ENCODE data around the gene PSG4.
"Not testable (repeated sequence)": the region's sequence is repeated elsewhere in the genome, so short reads cannot be mapped to it uniquely, and the experiment has no call there.

Gene PSG4

GRCh38 chr19:43205471-43206105 is at the start of gene PSG4:
PSG4 (minus strand) TSS chr19:43205638; CDS start chr19:43205536, 102 bp downstream.
- DNase-seq (ENCODE audit: low read depth): not testable (repeated sequence)

- not testable (repeated sequence) for DNase-seq (ENCODE audit: low read depth)
Observed at GRCh38 chr19:43251428-43251827, 46.0 kb upstream of the PSG4 start.

GRCh38 chr19:43250296-43250695 is 44.9 kb upstream of the PSG4 start:
- not testable (repeated sequence) for DNase-seq (ENCODE audit: low read depth)

DNA sequence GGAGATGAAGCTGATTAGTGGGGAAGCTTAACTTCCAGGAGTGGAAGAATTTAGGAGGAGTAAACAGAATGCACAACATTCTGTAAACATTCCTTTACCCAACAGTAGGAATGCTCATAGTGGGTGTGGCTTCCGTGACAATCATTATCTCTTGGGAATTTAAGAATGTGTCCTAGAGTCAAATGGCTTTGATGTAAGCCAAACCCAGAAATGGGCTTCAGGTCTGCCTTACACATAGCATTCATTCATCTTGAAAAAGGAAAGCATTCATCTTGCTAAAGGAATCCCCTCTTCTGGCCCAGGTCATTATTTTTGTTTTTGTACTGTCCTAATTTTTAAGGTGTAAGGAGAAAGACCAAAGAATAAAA is 43.2 kb upstream of the PSG4 start:
- not testable (repeated sequence) for DNase-seq (ENCODE audit: low read depth)

DNA sequence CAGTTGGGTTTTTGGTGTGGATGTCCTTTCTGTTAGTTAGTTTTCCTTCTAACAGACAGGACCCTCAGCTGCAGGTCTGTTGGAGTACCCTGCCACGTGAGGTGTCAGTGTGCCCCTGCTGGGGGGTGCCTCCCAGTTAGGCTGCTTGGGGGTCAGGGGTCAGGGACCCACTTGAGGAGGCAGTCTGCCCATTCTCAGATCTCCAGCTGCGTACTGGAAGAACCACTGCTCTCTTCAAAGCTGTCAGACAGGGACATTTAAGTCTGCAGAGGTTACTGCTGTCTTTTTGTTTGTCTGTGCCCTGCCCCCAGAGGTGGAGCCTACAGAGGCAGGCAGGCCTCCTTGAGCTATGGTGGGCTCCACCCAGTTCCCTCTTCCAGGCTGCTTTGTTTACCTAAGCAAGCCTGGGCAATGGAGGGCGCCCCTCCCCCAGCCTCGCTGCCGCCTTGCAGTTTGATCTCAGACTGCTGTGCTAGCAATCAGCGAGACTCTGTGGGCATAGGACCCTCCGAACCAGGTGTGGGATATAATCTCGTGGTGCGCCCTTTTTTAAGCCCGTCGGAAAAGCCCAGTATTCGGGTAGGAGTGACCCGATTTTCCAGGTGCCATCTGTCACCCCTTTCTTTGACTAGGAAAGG is 41.9 kb upstream of the PSG4 start:
- not testable (repeated sequence) for DNase-seq (ENCODE audit: low read depth)

DNA sequence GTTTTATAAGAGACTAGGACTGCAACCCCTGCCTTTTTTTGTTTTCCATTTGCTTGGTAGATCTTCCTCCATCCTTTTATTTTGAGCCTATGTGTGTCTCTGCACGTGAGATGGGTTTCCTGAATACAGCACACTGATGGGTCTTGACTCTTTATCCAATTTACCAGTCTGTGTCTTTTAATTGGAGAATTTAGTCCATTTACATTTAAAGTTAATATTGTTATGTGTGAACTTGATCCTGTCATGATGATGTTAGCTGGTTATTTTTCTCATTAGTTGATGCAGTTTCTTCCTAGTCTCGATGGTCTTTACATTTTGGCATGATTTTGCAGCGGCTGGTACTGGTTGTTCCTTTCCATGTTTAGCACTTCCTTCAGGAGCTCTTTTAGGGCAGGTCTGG is 40.4 kb upstream of the PSG4 start:
- DNase-seq (ENCODE audit: low read depth): not testable (repeated sequence)

DNA sequence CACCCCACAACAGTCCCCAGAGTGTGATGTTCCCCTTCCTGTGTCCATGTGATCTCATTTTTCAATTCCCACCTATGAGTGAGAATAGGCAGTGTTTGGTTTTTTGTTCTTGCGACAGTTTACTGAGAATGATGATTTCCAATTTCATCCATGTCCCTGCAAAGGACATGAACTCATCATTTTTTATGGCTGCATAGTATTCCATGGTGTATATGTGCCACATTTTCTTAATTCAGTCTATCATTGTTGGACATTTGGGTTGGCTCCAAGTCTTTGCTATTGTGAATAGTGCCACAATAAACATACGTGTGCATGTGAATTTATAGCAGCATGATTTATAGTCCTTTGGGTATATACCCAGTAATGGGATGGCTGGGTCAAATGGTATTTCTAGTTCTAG is 36.8 kb upstream of the PSG4 start:
- not testable (repeated sequence) for DNase-seq (ENCODE audit: low read depth)

DNA sequence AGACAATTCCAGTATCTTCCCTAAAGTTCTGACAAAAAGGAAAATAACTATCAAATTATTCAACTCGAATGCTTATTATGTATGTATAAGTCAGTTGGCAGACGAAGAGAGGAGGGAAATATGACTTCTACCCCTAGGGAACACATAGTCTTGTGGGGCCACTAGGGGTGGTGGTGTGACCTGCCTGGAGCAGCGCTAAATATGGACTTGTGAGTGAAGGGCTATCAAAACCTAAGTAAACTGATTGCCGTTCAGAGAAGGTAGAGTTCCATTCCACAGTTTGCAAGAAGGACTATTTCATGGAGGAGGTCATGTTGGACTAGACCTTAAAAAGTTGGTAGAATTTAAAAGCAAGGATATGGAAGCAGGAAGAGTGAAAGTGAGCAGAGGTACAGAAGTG is 32.8 kb upstream of the PSG4 start:
- DNase-seq (ENCODE audit: low read depth): not testable (repeated sequence)

GRCh38 chr19:43235686-43236085 is 30.2 kb upstream of the PSG4 start:
- DNase-seq (ENCODE audit: low read depth): not testable (repeated sequence)

- DNase-seq (ENCODE audit: low read depth): no peak
Observed at GRCh38 chr19:43229315-43229714, 23.9 kb upstream of the PSG4 start.

- DNase-seq (ENCODE audit: low read depth): not testable (repeated sequence)
Observed at GRCh38 chr19:43228730-43229129, 23.3 kb upstream of the PSG4 start.

- DNase-seq (ENCODE audit: low read depth): not testable (repeated sequence)
Observed at GRCh38 chr19:43226986-43227385, 21.5 kb upstream of the PSG4 start.

- no peak for DNase-seq (ENCODE audit: low read depth)
Observed at GRCh38 chr19:43224855-43225253, 19.4 kb upstream of the PSG4 start.

DNA sequence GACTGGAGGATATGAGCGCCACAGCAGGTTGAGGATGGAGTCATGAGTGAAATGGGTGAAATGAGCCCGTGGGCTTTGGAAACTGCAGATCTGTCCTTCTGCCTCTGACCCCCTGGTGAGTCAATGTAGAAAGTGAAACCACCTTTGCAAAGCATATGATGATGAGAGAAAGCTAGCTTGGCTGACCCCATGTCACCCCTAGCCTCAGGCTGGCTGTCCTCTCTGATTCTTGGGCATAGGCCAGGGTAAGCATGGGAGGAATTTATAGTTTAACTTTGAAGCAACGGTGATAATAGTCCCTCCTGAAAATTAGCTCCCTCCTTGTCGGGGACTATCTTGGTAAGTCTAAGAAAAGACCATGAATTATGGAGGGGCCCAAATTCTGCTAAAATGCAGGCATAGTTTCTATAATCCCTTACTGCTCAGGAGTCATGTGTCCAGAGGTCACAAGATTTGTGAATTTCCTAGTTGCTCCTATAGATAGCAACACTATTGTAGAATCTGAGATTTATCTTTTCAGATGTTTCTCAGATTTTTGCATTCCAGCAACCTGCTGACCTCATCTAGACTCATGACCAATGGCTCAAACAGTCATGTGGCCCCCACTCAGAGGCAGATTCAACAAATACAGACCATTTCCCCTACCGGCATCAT is 18.9 kb upstream of the PSG4 start:
- DNase-seq (ENCODE audit: low read depth): not testable (repeated sequence)

DNA sequence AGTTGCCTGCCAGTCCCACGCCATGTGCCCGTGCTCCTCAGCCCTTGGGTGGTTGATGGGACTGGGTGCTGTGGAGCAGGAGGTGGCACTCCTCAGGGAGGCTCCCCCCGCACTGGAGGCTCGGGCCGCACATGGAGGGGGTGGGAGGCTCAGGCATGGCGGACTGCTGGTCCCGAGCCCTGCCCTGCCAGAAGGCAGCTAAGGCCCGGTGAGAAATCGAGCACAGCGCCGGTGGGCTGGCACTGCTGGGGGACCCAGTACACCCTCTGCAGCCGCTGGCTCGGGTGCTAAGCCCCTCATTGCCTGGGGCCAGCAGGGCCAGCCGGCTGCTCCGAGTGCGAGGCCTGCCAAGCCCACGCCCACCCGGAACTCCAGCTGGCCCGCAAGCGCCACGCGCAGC is 16.5 kb upstream of the PSG4 start:
- not testable (repeated sequence) for DNase-seq (ENCODE audit: low read depth)

- not testable (repeated sequence) for DNase-seq (ENCODE audit: low read depth)
Observed at GRCh38 chr19:43219136-43219535, 13.7 kb upstream of the PSG4 start.

GRCh38 chr19:43215881-43216280 is 10.4 kb upstream of the PSG4 start:
- not testable (repeated sequence) for DNase-seq (ENCODE audit: low read depth)

DNA sequence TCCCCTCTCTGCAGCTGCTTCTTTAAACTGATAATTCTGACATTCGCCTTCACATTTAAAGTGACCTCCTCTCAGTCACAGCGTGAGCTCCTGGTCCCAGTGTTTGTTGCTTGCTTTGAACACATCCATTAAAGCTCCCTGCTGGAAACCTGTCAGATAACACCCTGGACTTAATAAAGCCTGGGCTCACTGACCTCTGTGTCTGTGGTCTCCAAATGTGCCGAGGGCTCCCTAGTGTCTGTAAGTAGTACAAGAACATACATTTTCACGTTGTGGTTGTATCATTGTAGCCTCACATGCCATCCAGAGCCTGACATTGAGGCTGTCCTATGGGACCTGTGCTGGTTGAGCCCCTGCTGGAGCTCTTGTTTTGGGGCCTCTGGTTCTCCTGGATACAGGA is 2.6 kb upstream of the PSG4 start:
- DNase-seq (ENCODE audit: low read depth): no peak

GRCh38 chr19:43207174-43207573 is 1.7 kb upstream of the PSG4 start:
- DNase-seq (ENCODE audit: low read depth): not testable (repeated sequence)

GRCh38 chr19:43203611-43204010 is 1.8 kb downstream of the PSG4 start:
- DNase-seq (ENCODE audit: low read depth): not testable (repeated sequence)

DNA sequence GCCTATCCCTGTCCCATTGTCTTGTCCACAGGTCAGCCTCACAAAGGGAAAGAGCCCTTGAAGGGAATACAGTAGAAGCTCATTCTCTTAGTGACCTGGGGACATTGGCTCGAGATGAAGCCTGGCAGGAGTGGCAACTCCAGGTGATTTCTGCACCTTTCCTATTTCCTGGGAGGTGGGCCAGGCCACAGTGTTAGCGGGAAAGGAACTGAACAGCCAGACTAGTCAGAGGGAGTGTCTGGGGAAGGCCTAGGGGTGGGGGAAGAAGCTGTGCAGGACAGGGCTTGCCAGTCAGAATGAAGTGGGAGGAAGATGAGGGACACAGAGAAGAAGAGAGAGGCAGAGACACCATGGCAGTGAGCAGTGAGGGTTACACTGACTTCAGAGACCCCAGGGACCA is 3.5 kb downstream of the PSG4 start:
- not testable (repeated sequence) for DNase-seq (ENCODE audit: low read depth)

DNA sequence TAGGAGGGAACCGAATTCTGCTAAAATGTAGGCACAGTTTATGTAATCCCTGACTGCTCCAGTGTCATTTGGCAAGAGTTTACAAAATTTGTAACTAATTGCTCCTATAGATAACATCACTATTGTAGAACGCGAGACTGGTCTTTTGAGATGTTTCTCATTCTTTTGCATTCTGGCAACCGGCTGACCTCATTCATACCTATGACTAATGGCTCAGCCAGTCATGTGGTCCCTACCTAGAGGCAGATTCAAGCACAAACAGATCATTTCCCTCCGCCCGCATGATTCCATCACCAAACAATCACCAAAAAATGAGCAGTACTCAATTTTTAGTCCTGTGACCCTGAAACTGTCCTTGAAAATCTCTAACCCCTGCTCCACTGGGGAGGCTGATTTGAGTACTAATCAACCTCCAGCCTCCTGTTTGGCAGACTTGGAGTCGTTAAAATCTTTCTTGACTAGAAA is 4.1 kb downstream of the PSG4 start:
- DNase-seq (ENCODE audit: low read depth): not testable (repeated sequence)

All from stimulated activated CD8-positive, alpha-beta memory T cell treated with anti-CD3 and anti-CD28 coated beads, Interleukin-15, amount 100 ng/mL, for 1 hour (primary cell).